GM18520 (cell line): ENCODE measurements around the gene CCBE1.
"Not testable (repeated sequence)": the region's sequence is repeated elsewhere in the genome, so short reads cannot be mapped to it uniquely, and the experiment has no call there.

Source experiments
- ATAC-seq: cut with Tn5 transposase; IDR thresholded peaks from one replicate; pipeline ENCODE4 v1.9.1; 2021; ENCODE audit not compliant: unreplicated experiment

CCBE1 gene

DNA sequence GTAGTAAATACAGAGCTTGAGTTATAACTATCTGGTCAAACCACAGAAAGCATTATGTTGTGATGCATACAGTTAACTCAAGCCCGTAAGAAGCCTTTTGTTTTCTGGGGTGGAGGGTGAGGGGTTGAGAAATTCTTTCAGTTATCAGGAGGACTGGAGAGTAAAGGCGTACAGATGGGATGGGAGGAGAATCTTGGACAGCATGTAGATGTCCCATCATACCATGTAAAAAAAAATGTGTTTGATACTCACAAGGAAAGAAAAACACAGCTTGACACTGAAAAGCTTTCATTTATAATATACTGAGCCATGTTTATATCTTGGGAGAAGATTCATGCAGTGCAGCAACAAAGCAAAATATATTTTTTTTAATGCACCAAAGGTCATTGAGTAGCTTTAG, 12.4 kb downstream of the CCBE1 start:
- no peak for ATAC-seq

DNA sequence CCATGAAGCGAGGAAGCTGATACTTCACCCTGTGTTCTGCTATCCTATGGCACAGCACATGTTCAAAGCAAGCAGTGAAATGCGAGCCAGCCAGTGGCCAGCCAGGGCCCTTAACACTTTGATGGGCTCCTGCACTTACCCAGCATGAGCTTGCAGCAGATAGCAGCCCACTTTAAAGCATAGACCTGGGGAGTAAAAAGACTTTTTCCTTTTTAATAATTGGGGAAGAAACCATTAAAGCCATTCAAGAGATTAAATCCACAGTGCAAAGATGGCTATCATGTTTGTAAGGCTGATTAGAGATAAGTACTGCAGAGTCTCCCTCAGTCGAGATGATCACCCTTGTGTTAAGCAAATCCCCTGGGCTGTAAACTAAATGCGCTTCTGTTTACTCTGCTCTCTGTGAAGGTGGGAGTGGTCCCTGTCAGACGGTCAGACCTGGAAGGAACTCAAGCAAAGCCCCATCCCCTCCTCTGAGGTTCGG, 15.7 kb downstream of the CCBE1 start:
- no peak for ATAC-seq

DNA sequence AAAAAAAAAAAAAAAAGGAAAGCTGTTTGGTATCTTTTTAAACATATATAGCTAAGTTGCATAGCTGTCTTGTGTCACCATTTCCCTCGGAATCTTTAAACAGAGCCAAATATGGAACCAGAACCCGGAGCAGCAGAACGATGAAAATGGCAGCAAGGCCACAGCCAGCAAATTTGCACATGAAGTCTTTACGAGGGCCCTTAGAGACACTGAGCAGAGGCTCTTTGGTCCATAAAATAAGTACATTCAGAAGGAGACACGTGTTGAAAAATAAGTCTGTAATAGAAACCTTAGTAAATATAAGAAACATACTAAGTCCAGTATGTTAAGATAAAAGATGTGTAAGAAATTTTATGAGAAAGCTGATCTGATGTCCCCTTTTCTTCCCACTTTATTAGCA, 16.2 kb downstream of the CCBE1 start:
- no peak for ATAC-seq

DNA sequence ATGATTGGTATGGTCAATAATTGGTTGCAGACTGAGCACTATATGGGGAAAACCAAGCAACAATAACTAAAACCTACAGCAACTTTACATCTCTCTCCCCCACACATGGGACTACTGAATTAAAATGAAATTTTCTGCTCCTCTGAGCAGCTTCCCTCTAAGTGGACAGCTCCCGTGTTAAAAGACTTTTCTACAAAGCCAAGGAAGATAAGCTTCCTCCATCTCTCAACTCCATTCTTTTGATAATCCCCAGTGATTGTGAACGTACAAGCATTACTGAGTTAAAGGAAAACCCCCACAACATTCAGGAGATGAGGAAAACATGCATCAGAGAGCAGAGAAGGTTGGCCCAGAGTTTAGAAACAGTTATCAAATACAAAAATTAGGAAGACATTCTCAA, 21.9 kb downstream of the CCBE1 start:
- no peak for ATAC-seq

DNA sequence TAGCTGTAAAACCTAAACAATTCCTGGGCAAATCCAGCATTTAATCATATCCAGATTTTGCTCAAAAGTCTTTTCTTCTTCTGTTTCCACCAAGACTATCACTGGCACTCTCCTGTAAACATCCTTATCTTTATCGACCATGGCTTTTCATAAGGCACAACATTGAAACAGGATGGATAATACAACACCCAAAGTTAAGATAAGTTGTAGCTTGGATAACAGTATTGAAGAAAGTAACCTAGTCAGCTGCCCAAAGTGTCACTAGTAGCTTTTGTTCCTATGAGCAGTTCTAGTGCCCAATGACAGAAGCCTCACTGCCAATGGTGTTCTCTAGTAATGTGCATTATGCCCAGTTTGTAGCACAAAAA, 22.3 kb downstream of the CCBE1 start:
- ATAC-seq = no peak

DNA sequence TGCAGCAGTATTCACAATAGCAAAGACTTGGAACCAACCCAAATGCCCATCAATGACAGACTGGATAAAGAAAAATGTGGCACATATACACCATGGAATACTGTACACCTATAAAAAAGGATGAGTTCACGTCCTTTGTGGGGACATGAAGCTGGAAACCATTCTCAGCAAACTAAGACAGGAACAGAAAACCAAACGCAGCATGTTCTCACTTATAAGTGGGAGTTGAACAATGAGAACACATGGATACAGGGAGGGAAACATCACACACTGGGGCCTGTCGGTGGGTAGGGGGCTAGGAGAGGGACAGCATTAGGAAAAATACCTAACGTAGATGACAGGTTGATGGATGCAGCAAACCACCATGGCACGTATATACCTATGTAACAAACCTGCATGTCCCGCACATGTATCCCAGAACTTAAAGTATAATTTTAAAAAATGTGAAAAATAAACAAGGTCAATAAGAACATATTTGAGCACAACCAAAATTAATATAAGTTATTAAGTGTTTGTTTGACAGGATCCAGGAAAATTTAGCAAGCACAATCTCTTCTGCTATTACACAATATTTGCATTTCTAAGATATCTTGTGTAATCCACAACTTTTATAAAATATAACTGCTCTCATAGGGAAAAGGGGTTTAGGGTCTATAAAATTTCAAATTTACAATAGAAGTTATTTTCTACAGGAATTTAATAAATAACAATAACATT, 22.9 kb downstream of the CCBE1 start:
- no peak for ATAC-seq

DNA sequence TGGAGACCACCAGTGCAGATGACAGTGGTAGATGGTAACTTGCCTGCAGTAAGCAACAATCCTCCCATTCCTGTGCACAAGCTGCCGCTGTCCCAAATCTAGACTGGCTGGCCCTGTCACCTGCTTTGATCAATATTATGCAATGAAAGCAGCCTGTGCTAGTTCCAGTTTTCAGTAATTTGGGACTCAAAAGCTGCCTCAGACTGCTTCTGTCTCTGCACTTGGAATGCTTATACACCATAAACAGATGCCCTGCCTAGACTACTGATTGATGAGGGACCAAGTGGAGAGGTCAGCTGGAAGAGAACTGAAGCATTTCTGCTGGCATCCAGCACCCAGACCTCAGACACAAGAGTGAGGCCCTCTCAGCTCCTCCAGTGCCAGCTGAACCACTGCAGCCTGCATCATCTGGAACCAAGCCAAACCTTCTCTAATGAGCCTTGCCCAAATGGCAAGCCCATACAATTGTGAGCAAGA, 24.9 kb downstream of the CCBE1 start:
- no peak for ATAC-seq

DNA sequence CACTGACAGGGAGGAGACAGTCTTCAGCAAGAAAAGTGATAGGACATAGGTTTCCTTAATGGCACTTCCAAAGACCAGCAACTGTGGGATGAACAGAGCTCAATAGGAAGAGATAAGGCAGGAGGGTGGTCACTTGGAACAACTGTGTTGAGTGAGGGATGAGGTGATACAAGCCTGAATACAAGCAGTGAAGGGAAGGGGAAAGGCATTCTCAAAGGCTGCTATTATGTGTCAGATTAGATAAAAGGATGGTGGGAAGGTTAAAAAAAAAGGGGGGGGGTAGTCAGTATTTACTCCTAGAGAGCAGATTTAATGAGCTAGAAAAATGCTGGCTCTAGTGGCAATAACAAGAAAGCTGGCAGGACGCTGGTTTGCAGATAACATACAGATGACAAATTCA, 25.7 kb downstream of the CCBE1 start:
- no peak for ATAC-seq

DNA sequence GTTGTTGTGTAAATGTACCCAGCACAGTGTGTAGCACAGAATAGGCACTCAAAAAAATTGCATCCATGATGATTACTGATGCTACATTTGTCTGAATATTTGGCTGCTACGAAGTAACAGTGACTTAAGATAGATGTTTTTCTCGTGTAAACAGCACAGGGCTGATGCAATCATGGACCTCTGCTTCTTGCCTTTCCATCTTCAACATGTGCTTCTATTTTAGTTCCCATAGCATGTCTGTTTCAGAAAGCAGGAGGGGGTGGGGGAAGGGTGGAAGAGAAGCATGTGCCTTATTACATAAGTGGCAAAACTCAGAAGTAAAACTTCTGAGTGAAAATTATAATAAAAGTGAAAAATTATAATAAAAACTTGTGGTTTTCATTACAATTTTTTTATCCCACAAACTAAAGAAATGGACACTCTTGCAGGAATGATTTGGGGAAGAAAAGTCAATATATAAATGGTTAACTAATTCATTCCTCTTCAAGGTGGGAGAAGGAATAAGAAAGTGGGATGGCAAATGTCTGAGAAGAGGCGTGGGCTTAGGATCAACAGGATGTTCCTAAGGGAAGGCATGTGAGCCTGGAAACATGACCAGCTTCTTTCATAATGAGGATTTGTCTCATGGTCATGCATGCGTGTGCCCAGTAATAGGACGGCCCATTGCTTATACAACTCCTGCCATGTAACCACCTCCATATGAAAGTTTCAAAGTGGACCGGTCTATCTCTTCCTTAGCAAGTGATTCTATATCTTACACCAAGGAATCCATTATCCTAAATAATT, 27.2 kb downstream of the CCBE1 start:
- ATAC-seq = no peak

DNA sequence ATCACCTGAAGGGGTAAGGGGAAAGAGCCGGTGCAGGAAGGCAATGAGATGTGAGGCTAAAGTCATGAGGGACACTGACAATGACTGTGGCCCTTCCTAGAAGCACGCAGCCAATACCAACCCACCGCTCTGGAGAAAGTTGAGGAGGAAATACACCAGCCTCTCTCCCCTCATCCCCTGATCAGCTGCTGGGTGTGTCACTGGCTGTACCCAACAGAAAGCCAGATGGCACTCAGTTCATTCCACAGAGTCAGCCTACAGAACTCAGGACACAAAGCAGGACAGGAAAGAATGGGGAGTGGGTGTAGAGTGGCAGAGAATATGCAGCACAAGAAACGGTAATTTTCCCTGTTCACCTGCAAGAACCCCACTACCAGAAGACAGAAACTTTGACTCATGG, 29.7 kb downstream of the CCBE1 start:
- ATAC-seq = no peak

DNA sequence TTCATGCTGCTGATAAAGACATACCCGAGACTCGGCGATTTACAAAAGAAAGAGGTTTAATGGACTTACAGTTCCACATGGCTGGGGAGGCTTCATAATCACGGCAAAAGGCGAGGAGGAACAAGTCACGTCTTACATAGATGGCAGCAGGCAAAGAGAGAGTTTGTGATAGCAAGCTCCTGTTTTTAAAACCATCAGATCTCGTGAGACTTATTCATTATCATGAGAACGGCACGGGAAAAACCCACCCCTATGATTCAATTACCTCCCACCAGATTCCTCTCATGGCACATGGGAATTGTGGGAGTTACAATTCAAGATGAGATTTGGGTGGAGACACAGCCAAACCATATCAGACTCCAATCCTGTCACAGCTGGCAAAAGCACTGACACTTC, 31.2 kb downstream of the CCBE1 start:
- not testable (repeated sequence) for ATAC-seq

DNA sequence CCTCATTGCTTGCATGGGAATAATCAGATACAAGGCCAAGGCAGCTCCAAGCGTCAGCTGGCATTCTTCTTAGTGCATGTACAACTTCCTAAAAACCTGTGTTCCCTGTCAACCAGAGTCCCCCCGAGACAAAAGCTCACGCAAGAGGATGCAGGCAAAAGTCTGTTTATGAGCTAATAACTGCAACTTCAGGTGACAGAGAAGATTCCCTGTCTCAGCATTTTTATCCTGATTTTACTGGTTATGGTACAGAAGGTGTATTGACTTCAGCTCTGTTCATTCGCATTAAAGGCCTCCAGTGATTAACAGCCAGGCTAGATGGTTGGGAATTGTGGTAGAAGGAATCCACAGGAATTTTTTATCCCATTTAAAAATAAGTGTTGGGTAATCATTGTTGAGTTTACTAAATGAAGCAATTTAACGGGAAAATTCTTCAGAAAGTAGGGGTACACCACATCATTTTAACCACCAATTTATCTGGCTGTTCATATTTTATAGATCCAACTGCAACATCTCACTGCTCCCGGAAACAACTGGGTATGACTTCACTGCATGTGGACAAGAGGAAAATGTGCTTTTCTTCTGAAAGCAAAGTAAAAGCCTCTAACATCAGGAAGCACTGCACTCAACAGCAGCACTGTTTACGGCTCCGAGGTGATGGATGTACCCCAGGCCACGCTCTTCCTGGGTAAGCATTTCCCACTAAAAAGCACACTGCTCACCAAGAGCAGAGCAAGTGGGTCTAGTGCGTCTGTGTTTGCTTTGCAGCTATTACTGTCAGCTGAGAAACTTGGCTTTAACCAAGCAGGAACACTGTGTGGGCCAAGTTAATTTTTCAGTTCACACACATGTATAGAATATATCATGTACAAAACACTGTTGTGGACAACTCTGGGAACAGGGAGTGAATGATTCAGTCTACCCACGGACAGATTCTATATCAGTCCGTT, 31.9 kb downstream of the CCBE1 start:
- ATAC-seq = no peak

DNA sequence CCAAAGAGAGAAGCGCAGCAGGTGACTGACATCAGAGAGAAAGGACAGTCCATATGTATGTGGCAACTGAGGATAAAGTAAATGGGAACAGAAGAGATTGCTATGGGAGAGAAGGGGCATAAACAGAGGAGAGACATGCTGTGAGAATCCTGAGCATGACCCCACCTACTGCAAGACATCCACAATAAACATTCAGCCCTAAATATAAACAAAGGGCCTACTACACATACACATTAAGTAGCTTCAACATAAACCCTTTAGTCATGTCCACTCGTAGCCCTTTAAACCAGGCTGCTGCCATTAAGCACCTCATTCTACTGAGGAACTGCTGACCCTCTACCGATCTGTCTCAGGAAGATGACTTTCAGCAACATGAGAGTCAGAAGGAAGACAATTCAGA, 32.9 kb downstream of the CCBE1 start:
- ATAC-seq = no peak

DNA sequence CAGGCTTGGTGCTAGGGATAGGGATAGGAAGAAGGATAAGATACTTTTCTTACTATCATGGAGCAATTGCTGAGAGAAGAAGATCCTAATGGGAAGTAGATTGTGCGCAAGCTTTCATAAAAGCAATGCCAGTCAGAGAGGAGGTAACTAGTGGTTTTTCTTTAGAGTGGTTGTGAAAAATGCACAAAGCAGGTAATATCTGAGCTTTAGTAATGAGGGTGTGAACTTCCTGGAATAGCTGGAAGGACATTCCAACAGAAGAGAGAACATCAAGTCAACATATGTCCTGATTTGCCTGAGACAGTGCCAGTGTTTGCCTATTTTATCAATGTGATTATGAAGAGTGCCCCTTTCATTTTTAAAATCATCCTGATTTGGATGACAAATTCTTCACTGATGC, 34.1 kb downstream of the CCBE1 start:
- ATAC-seq = no peak

DNA sequence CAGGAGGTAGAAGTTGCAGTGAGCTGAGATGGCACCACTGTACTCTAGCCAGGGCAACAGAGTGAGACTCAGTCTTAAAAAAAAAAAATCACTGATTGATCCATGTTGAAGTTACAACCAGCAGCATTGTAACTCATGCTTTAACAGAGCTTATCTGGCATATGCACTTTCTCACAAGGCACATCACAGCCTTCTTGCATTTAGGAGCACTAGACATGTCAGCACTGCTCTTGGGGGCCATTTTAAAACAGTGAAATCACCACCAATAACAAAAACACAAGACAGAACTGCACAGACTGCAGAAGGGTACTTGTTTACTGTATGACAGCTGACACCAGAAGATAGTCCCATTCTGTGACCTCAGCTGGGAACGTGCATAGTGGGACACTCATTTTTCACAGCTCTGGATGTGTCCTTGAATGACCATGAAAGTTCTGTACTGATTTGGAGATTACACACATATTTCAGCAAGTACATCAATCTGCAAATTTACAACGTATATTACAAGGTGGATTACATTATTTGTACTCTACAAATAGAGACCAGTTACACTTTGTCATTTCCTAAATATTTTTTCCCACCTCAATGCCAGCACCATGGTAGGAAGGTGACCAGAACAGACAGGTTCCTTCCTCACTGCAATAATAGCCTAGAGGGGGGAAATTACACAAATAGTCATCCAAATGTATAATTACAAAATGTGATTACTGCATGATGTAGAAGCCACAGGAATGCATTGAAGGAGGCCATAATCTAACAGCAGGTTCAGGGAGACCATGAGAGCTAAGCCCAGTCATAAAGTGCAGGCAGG, 35.1 kb downstream of the CCBE1 start:
- no peak for ATAC-seq

DNA sequence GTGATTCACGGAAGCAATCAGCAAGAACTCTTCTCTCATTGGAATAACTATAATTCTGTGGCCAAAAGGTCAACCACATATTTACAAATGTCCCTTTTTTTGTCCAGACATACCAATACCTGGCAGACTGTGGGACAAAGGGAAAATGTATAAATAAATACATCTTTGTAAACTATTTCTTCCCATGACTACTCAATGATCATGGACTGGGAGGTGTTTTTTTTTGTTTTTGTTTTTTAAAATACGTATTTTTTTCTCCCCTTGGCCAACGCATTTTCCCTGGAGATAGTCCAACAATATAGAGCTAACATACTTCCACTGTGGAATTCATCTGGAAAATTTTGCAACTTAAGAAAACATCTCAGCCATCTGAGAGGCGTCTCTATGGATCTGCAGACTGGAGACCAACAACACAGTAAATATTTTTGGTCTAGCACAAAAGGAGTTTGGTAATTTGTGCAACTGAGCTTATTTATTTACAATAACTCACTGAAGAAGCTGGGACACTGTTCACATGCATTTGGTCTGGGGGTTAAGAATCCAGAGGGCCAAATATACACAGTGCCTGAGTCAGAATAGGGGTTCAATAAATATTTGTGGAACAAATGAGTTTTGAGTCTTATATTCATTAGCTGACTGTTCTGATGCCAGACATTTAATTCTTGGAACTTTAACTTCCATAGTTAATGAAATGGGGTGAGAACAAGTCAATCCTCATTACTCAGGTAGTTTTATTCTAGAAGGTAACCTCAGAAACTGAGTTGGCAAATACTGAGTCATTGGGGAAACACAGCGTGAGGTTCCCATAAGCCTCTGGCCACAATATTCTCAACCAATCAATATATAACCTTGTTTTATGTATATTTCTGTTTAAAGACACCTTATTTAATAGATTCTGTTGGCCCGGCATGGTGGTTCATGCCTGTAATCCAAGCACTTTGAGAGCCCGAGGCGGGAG, 36.2 kb downstream of the CCBE1 start:
- ATAC-seq = no peak

DNA sequence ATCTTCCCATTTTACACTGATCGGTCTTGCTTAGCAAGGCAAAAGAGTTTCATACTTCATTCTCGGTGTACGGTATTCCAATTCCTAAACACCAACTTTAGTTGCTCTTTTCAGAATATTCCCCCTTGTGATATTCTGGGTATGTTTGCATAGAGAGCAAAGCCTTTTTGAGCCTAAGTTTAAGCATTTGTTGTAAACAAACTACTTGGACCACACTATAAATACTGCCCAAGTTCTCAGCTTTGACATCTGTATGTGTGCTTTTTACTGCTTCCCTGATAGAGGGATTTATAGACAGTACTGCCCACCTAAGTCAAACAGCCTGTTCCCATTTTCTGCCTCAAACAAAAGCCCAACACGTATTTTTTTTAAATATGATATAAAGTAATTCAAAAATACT, 36.9 kb downstream of the CCBE1 start:
- no peak for ATAC-seq

DNA sequence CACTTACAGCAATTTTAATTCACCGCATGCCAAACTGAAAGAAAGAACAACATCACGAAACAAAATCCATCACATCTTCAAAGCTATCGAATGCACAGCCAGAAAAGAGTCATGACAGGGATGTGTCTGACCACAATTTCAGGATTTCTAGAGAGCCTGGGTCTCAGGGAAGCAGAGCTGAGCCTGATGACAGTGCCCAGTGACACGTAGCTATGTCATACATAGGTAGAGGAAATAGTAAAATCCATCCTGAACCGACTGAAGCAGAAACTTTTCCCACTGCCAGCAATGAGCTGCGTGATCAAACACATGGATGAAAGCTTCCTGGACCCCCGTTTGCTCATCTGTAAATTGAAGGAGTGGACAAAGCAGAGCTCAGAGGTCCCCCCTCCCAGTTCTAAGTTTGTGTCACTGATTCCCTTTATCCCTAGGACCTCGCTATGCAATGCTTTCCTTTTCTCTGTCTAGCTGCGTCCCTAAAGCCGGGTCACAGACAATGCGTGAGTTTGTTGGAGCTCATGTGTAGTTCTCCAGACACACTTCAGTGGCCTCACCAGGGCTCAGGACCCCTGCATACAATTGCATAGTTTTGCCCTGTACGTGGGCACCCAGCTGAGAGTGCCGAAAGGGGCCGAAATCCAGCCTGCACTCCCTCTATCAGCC, 37.6 kb downstream of the CCBE1 start:
- no peak for ATAC-seq

DNA sequence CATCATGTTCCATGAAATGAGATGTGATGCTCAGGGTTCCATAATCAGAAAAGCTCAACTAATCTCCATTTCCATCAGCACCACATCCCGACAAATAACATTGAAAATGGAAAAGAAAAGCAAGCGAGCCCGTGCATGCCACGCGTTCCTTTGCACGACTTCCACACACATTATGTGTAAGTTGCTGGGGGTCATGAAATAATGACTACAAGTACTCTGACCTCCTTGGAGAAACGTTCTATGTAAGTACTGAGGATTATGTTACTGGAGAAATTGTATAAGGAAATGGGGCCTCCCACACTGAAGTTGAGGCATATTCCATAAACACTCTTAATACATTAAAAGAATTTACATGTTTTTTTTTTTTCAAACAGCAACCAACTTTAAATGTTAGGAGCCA, 38.3 kb downstream of the CCBE1 start:
- ATAC-seq = no peak
